Neural cell (in vitro differentiated cells): ENCODE results near the gene CDK7. TPM values are rescaled to one million over a fixed set of nuclear protein-coding genes. Genes with fewer than 3 reads are reported as not detected.

Experiments used
- H2AFZ ChIP-seq: fragments of 200-600, 300-800 bp; sonication (generic), shearing (Covaris generic); 2 replicates; pipeline ENCODE4 v1.6.0; 2014; ENCODE audit warnings: low read depth, mild to moderate bottlenecking, antibody characterized with exemption, low read length, moderate library complexity
- H3F3A ChIP-seq: fragments of 200-600 bp; shearing (Covaris generic); 2 replicates; pipeline ENCODE4 v1.6.1; 2016; ENCODE audit warnings: mild to moderate bottlenecking, moderate library complexity, mixed read lengths, antibody characterized with exemption, low read length; ENCODE audit not compliant: insufficient read depth, poor library complexity, severe bottlenecking
- H3K27ac ChIP-seq: fragments of 200-600, 300-800 bp; sonication (generic), shearing (Covaris generic); 2 replicates; pipeline ENCODE4 v1.5.1; 2014; ENCODE audit warnings: mild to moderate bottlenecking, low read length, moderate library complexity
- H3K27me3 ChIP-seq: fragments of 300-800, 200-600 bp; sonication (generic), shearing (Covaris generic); 2 replicates; pipeline ENCODE4 v1.6.0; 2014; ENCODE audit warnings: mild to moderate bottlenecking, low read depth, low read length, moderate library complexity; ENCODE audit not compliant: insufficient read depth
- H3K36me3 ChIP-seq: fragments of 300-800, 200-600 bp; sonication (generic), shearing (Covaris generic); 2 replicates; pipeline ENCODE4 v1.5.1; 2014; ENCODE audit warnings: mild to moderate bottlenecking, antibody characterized with exemption, low read length, moderate library complexity; ENCODE audit not compliant: insufficient read depth
- H3K4me2 ChIP-seq: fragments of 300-800, 200-600 bp; sonication (generic), shearing (Covaris generic); 2 replicates; pipeline ENCODE4 v1.6.0; 2014; ENCODE audit warnings: mild to moderate bottlenecking, low read length
- H3K4me3 ChIP-seq: fragments of 300-800, 200-600 bp; sonication (generic), shearing (Covaris generic); 2 replicates; pipeline ENCODE4 v1.5.1; 2014; ENCODE audit warnings: mild to moderate bottlenecking, low read length, moderate library complexity
- H3K79me2 ChIP-seq: fragments of 200-600 bp; shearing (Covaris generic); replicated peaks from 2 replicates; pipeline ENCODE4 v1.6.0; 2014; ENCODE audit warnings: mild to moderate bottlenecking, low read length, moderate library complexity; ENCODE audit not compliant: insufficient read depth
- H3K9ac ChIP-seq: fragments of 300-800, 200-600 bp; sonication (generic), shearing (Covaris generic); 2 replicates; pipeline ENCODE4 v1.6.1; 2016; ENCODE audit warnings: mild to moderate bottlenecking, low read length, mixed read lengths
- H3K9me2 ChIP-seq: fragments of 200-600 bp; shearing (Covaris generic); 2 replicates; pipeline ENCODE4 v1.6.1; 2016; ENCODE audit warnings: mild to moderate bottlenecking, low read length, mixed read lengths; ENCODE audit not compliant: insufficient read depth
- H3K9me3 ChIP-seq: fragments of 200-600, 300-800 bp; sonication (generic), shearing (Covaris generic); 2 replicates; pipeline ENCODE4 v1.6.1; 2016; ENCODE audit warnings: mild to moderate bottlenecking, mixed run types, low read length, moderate library complexity, mixed read lengths
- H4K20me1 ChIP-seq: fragments of 200-600 bp; shearing (Covaris generic); 2 replicates; pipeline ENCODE4 v1.6.1; 2016; ENCODE audit warnings: mild to moderate bottlenecking, mixed run types; ENCODE audit not compliant: insufficient read depth
- CTCF ChIP-seq: fragments of 450-650 bp; IDR thresholded peaks from 2 replicates; pipeline ENCODE4 v1.5.1; 2014; ENCODE audit warnings: antibody characterized with exemption, mild to moderate bottlenecking, moderate library complexity; ENCODE audit not compliant: poor library complexity, severe bottlenecking
- EP300 ChIP-seq: fragments of 450-650 bp; conservative IDR thresholded peaks from 2 replicates; pipeline ENCODE4 v1.6.1; 2014; ENCODE audit warnings: antibody characterized with exemption, mild to moderate bottlenecking, moderate library complexity; ENCODE audit not compliant: poor library complexity, severe bottlenecking
- EZH2 ChIP-seq: fragments of 200-600, 300-800 bp; shearing (Covaris generic), sonication (generic); IDR thresholded peaks from 2 replicates; pipeline ENCODE4 v1.6.1; 2014; ENCODE audit warnings: antibody characterized with exemption, low read length, borderline replicate concordance, mild to moderate bottlenecking; ENCODE audit not compliant: insufficient read depth, poor library complexity, severe bottlenecking
- MXI1 ChIP-seq: fragments of 450-650 bp; conservative IDR thresholded peaks from 2 replicates; pipeline ENCODE4 v1.6.1; 2014; ENCODE audit warnings: antibody characterized with exemption, mild to moderate bottlenecking; ENCODE audit not compliant: poor library complexity, severe bottlenecking
- POLR2AphosphoS5 ChIP-seq: IDR thresholded peaks from 2 replicates; pipeline ENCODE4 v1.6.1; 2012
- RAD21 ChIP-seq: fragments of 450-650 bp; conservative IDR thresholded peaks from 2 replicates; pipeline ENCODE4 v1.6.1; 2014; ENCODE audit warnings: antibody characterized with exemption, mild to moderate bottlenecking, moderate library complexity
- SMC3 ChIP-seq: fragments of 450-650 bp; conservative IDR thresholded peaks from 2 replicates; pipeline ENCODE4 v1.6.1; 2014; ENCODE audit warnings: antibody characterized with exemption, mild to moderate bottlenecking, moderate library complexity; ENCODE audit not compliant: poor library complexity
- TAF1 ChIP-seq: IDR thresholded peaks from 2 replicates; pipeline ENCODE4 v1.6.1; 2012; ENCODE audit warnings: low read depth
- polyA plus RNA-seq: library from polyadenylated mRNA; depleted of rRNA; stranded (reverse); fragments of >200 nt; gene quantifications from 2 replicates; pipeline ENCODE4 v1.2.3, GENCODE V29; 2014
- TF ChIP-seq, protein P1 (sequence below): IDR thresholded peaks from 2 replicates; pipeline ENCODE4 v1.6.1; 2012; ENCODE audit warnings: borderline replicate concordance

CDK7 gene
- polyA plus RNA-seq, 1 donor from 2014 or later, result 44.2 TPM

DNA sequence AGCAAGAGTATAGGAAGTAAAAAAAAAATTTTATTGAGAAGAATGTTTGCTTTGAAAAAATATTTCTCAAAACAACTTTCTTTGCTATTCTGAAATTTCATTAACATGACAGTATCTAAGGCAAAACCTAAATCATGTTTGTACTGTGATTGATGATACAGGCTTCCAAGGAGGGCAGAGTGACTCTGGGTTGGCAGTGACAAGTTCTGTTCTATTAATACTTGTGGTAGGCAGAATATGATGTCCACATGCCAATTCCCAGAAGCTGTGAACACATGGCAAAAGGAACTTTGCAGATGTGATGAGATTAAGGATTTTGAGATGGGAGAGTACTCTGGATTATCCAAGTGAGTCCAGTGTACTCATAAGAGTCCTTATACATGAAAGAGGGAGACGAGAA is 81.3 kb downstream of the CDK7 start:
- Histone ChIP-seq H3K9me3 (no peaks in the 10 kb centered on the region), H3K4me2 (no peak overlapping the region), H3K27ac (no peak overlapping the region), H3K9ac (no peak overlapping the region), H3K4me3 (no peak overlapping the region), H3K79me2 (no peaks in the 10 kb centered on the region), H3K9me2 (no peaks in the 10 kb centered on the region), H3K36me3 (no peaks in the 10 kb centered on the region), H3K27me3 (no peaks in the 10 kb centered on the region), H3F3A (no peaks in the 10 kb centered on the region), H4K20me1 (no peaks in the 10 kb centered on the region), H2AFZ (no peak overlapping the region)
- TF ChIP-seq EP300, result no peak
- TF ChIP-seq, protein P1, sequence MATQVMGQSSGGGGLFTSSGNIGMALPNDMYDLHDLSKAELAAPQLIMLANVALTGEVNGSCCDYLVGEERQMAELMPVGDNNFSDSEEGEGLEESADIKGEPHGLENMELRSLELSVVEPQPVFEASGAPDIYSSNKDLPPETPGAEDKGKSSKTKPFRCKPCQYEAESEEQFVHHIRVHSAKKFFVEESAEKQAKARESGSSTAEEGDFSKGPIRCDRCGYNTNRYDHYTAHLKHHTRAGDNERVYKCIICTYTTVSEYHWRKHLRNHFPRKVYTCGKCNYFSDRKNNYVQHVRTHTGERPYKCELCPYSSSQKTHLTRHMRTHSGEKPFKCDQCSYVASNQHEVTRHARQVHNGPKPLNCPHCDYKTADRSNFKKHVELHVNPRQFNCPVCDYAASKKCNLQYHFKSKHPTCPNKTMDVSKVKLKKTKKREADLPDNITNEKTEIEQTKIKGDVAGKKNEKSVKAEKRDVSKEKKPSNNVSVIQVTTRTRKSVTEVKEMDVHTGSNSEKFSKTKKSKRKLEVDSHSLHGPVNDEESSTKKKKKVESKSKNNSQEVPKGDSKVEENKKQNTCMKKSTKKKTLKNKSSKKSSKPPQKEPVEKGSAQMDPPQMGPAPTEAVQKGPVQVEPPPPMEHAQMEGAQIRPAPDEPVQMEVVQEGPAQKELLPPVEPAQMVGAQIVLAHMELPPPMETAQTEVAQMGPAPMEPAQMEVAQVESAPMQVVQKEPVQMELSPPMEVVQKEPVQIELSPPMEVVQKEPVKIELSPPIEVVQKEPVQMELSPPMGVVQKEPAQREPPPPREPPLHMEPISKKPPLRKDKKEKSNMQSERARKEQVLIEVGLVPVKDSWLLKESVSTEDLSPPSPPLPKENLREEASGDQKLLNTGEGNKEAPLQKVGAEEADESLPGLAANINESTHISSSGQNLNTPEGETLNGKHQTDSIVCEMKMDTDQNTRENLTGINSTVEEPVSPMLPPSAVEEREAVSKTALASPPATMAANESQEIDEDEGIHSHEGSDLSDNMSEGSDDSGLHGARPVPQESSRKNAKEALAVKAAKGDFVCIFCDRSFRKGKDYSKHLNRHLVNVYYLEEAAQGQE, result no peak
- TF ChIP-seq MXI1, result no peak
- TF ChIP-seq CTCF, result no peak
- TF ChIP-seq EZH2, result no peak
- TF ChIP-seq SMC3, result no peak
- no peak for TF ChIP-seq RAD21
- TF ChIP-seq TAF1, result no peak
- TF ChIP-seq POLR2AphosphoS5, result no peak

DNA sequence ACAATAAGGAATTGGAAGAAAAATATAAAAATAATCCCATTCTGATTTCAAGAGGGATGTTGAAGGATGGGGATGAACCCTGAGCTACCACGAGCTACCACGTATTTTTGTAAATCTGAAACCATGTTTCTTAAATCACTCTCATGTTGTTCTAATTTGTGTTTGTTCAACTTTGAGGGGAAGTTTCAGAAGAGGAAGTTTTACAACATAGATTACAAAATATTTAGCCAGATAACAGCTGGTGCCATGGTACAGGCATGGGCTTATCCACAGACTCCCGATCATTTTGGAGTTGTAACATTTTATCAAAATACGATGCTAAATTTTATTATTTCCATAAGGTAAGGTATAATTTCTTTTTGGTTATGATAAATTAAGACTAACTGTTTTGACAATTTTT is 82.7 kb downstream of the CDK7 start:
- Histone ChIP-seq H3K4me2 (no peak overlapping the region), H3K9ac (no peak overlapping the region), H3K4me3 (no peak overlapping the region), H3K9me3 (no peaks in the 10 kb centered on the region), H3K79me2 (no peaks in the 10 kb centered on the region), H3F3A (no peaks in the 10 kb centered on the region), H3K36me3 (no peaks in the 10 kb centered on the region), H3K27ac (no peak overlapping the region), H4K20me1 (no peaks in the 10 kb centered on the region), H3K27me3 (no peaks in the 10 kb centered on the region), H2AFZ (no peak overlapping the region), H3K9me2 (no peaks in the 10 kb centered on the region)
- TF ChIP-seq EZH2 (no peak), POLR2AphosphoS5 (no peak), CTCF (no peak), EP300 (no peak), RAD21 (no peak), TAF1 (no peak), MXI1 (no peak), SMC3 (no peak)
- TF ChIP-seq, protein P1, result no peak
